GF-D8 (cell line): ENCODE measurements around the gene TCF4.

Experiments used
- DNase-seq: peaks from one replicate; lab custom pipeline; 2025; lab: John Stamatoyannopoulos, UW

TCF4 gene

GRCh38 chr18:55179835-55180234 is 408.2 kb downstream of the TCF4 start:
- DNase-seq, result no peak

GRCh38 chr18:55179425-55179824 is 408.6 kb downstream of the TCF4 start:
- no peak for DNase-seq

- no peak for DNase-seq
These were observed 414.7 kb downstream of the TCF4 start for GRCh38 chr18:55173291-55173690.
